Measurements from ENCODE around the gene TIA1. TPM values are rescaled to one million over a fixed set of nuclear protein-coding genes. Genes with fewer than 3 reads are reported as not detected.
A peak's percentile ranks its signal among the peaks of the same experiment; 100 is the strongest.
"Not testable (repeated sequence)": the region's sequence is repeated elsewhere in the genome, so short reads cannot be mapped to it uniquely, and the experiment has no call there.

Gene TIA1
- total RNA-seq, 1 experiment from 2014 or later: 149 TPM

GRCh38 chr2:70266925-70267324, 18.5 kb upstream of the TIA1 start:
- CTCF ChIA-PET: not testable (repeated sequence)

GRCh38 chr2:70261501-70261900, 13.1 kb upstream of the TIA1 start:
- H3K4me3 ChIP-seq (ENCODE audit: low read depth, low read length): no peak overlapping the region
- Mint-ChIP-seq H3K4me3 (ENCODE audit: unreplicated experiment) (no peak overlapping the region), H3K27ac (ENCODE audit: unreplicated experiment) (no peak overlapping the region), H3K4me1 (ENCODE audit: low read depth, unreplicated experiment) (peaks cover 7% of the 10 kb centered on the region), H3K36me3 (ENCODE audit: insufficient read depth, unreplicated experiment) (peaks cover 47% of the 10 kb centered on the region), H3K27me3 (ENCODE audit: insufficient read depth, unreplicated experiment) (no peaks in the 10 kb centered on the region), H3K9me3 (ENCODE audit: unreplicated experiment) (peaks cover 10% of the 10 kb centered on the region)
- H3K36me3 ChIP-seq (ENCODE audit: control insufficient read depth, insufficient read depth, low read length): peaks cover 6% of the 10 kb centered on the region
- ChIA-PET POLR2A (interaction anchor here (0.6 kb wide), 1 partner anchor 32 kb away, joined by 3 read pairs; no protein-coding TSS in a partner anchor), CTCF (no interaction called here)
- TF ChIP-seq CTCF (IDR thresholded peaks at IDR 0.05; ENCODE audit: insufficient read depth in 1 of 2, low read depth in 1 of 2, low read length in 1 of 2, severe bottlenecking in 1 of 2, unreplicated experiment in 1 of 2): no peak
- DNase-seq: no peak
- BruUV-seq (replicated peaks): TSS peak; percentile 17
- intact Hi-C loops (cut with micrococcal nuclease; ENCODE audit: unreplicated experiment): no loop called here
- no peaks in the 10 kb centered on the region for H3K9me3 ChIP-seq
- H3K4me1 ChIP-seq: no peaks in the 10 kb centered on the region
- no peaks in the 10 kb centered on the region for H3K27me3 ChIP-seq (replicated peaks; ENCODE audit: control insufficient read depth, insufficient read depth, low read length)

More at GRCh38 chr2:70266925-70267324, 18.5 kb upstream of the TIA1 start:
- H3K9me3 ChIP-seq; H3K4me1 Mint-ChIP-seq (ENCODE audit: low read depth, unreplicated experiment); DNase-seq; H3K36me3 ChIP-seq (ENCODE audit: control insufficient read depth, insufficient read depth, low read length); intact Hi-C loops (cut with micrococcal nuclease; ENCODE audit: unreplicated experiment); H3K4me1 ChIP-seq; H3K4me3 ChIP-seq (ENCODE audit: low read depth, low read length); H3K27ac Mint-ChIP-seq (ENCODE audit: unreplicated experiment); POLR2A ChIA-PET; BruUV-seq (replicated peaks); H3K27me3 ChIP-seq (replicated peaks; ENCODE audit: control insufficient read depth, insufficient read depth, low read length); H3K4me3 Mint-ChIP-seq (ENCODE audit: unreplicated experiment); H3K27me3 Mint-ChIP-seq (ENCODE audit: insufficient read depth, unreplicated experiment): not testable (repeated sequence)
- Mint-ChIP-seq H3K36me3 (ENCODE audit: insufficient read depth, unreplicated experiment) (peaks cover 37% of the 10 kb centered on the region), H3K9me3 (ENCODE audit: unreplicated experiment) (peaks cover 11% of the 10 kb centered on the region)

GRCh38 chr2:70258532-70258875, 10.1 kb upstream of the TIA1 start:
- Histone ChIP-seq H3K4me1 (no peaks in the 10 kb centered on the region), H3K4me3 (ENCODE audit: low read depth, low read length) (peak overlapping the region; percentile 87), H3K27me3 (replicated peaks; ENCODE audit: control insufficient read depth, insufficient read depth, low read length) (no peaks in the 10 kb centered on the region), H3K9me3 (no peaks in the 10 kb centered on the region), H3K36me3 (ENCODE audit: control insufficient read depth, insufficient read depth, low read length) (peaks cover 3% of the 10 kb centered on the region; the same call in 1 of the 2 replicates)
- intact Hi-C loops (cut with micrococcal nuclease; ENCODE audit: unreplicated experiment): loop anchor here (1.0 kb wide), 1 partner anchor 35 kb away; the partner anchor contains the start of gene SNRPG
- peak; percentile 59 to 65 for DNase-seq
- POLR2A ChIA-PET: interaction anchor here (0.6 to 3.0 kb wide), 7 partner anchors 9 to 344 kb away, joined by 3 to 89 read pairs (median 7); partner anchors contain the start of genes C2orf42, FAM136A, MXD1 and SNRPG
- peak overlapping the region; percentile 92 for H3K27ac Mint-ChIP-seq (ENCODE audit: unreplicated experiment)
- peaks cover 27% of the 10 kb centered on the region for H3K36me3 Mint-ChIP-seq (ENCODE audit: insufficient read depth, unreplicated experiment)
- peaks cover 20% of the 10 kb centered on the region for H3K4me1 Mint-ChIP-seq (ENCODE audit: low read depth, unreplicated experiment)
- no peaks in the 10 kb centered on the region for H3K9me3 Mint-ChIP-seq (ENCODE audit: unreplicated experiment)
- BruUV-seq (replicated peaks): no TSS peak
- no peaks in the 10 kb centered on the region for H3K27me3 Mint-ChIP-seq (ENCODE audit: insufficient read depth, unreplicated experiment)
- CTCF ChIA-PET: interaction anchor here (0.6 to 1.2 kb wide), 6 partner anchors 10 to 344 kb away, joined by 3 to 5 read pairs (median 4); partner anchors contain the start of genes SNRPG and TIA1
- no peak for TF ChIP-seq CTCF (IDR thresholded peaks at IDR 0.05; ENCODE audit: insufficient read depth in 1 of 2, low read depth in 1 of 2, low read length in 1 of 2, severe bottlenecking in 1 of 2, unreplicated experiment in 1 of 2)
- peak overlapping the region; percentile 97 for H3K4me3 Mint-ChIP-seq (ENCODE audit: unreplicated experiment)

Measured in Caco-2 (cell line).